HCT116 (cell line): ENCODE results near the gene NPFFR1. TPM values are rescaled to one million over a fixed set of nuclear protein-coding genes. Genes with fewer than 3 reads are reported as not detected.

ENCODE experiments used
- ATAC-seq: fragments of 200-7000 bp; cut with Tn5 transposase; 2 replicates; pipeline ENCODE4 v1.9.1; 2020; ENCODE audit warnings: mild to moderate bottlenecking, moderate library complexity
- BruUV-seq: library from RNA; stranded (reverse); fragments of 400-500 nt; replicated peaks from 2 replicates; lab custom pipeline; 2021; lab: Mats Ljungman, UMichigan
- CTCF ChIA-PET: fragments of 300-600 bp; sonication (Branson Sonifier 250); formaldehyde crosslinking; loops from one replicate; lab custom pipeline; 2021; ENCODE audit warnings: antibody characterized with exemption; lab: Charles Lee
- POLR2A ChIA-PET: fragments of 300-600, 350-600 bp; sonication (Branson Sonifier 250); formaldehyde crosslinking; loops from one replicate; lab custom pipeline; 2021; ENCODE audit warnings: antibody characterized with exemption; lab: Charles Lee
- RAD21 ChIA-PET, 2 experiments: fragments of 300-600 bp; sonication (Branson Sonifier 250); formaldehyde crosslinking; loops; one replicate each; lab custom pipeline; 2023; ENCODE audit warnings: low total read pairs in 2 of 2; ENCODE audit not compliant: uncharacterized antibody in 2 of 2, unreplicated experiment in 2 of 2, low non-redundant PET in 1 of 2; lab: Charles Lee
- DNase-seq: peaks from one replicate; pipeline ENCODE4 v3.0.0-alpha.2; 2010; ENCODE audit warnings: low read depth, low spot score
- H2AFZ ChIP-seq: fragments of 200-600 bp; shearing (Covaris generic), sonication (generic); 2 replicates; pipeline ENCODE4 v1.6.1; 2017; ENCODE audit warnings: low read depth, mixed run types, mixed read lengths, antibody characterized with exemption, low read length; ENCODE audit not compliant: poor library complexity, severe bottlenecking
- H3K27ac ChIP-seq: 2 replicates; pipeline ENCODE4 v1.5.1; 2012; ENCODE audit warnings: low read depth, low read length
- H3K27me3 ChIP-seq: fragments of 200-600 bp; sonication (generic); 2 replicates; pipeline ENCODE4 v1.6.1; 2016; ENCODE audit warnings: mixed run types, low read length, mixed read lengths; ENCODE audit not compliant: insufficient read depth
- H3K36me3 ChIP-seq, 2 experiments: fragments of 200-500 bp in 1 of 2; fragments of 200-600 bp in 1 of 2; sonication (Bioruptor generic) in 1 of 2; sonication (generic) in 1 of 2; 2 replicates each; pipeline versions ENCODE4 v1.5.1 to v1.6.1; 2014 to 2016; ENCODE audit warnings: low read length in 2 of 2, inconsistent platforms in 1 of 2, mixed read lengths in 1 of 2, mixed run types in 1 of 2; ENCODE audit not compliant: insufficient read depth in 2 of 2, control insufficient read depth in 1 of 2
- H3K4me1 ChIP-seq, 2 experiments: fragments of 200-600 bp in 1 of 2; sonication (generic) in 1 of 2; 2 replicates each; pipeline versions ENCODE4 v1.5.1 to v1.6.1; 2012 to 2017; ENCODE audit warnings: low read length in 2 of 2, inconsistent platforms in 1 of 2, mild to moderate bottlenecking in 1 of 2, mixed read lengths in 1 of 2, mixed run types in 1 of 2, moderate library complexity in 1 of 2; ENCODE audit not compliant: insufficient read depth in 2 of 2, control insufficient read depth in 1 of 2
- H3K4me2 ChIP-seq: fragments of 200-600 bp; sonication (generic); 2 replicates; pipeline ENCODE4 v1.6.1; 2017; ENCODE audit warnings: mixed run types, low read length, mixed read lengths
- H3K4me3 ChIP-seq, 2 experiments: fragments of 200-600 bp in 1 of 2; sonication (generic) in 1 of 2; replicated peaks in 1 of 2; 2 replicates each; pipeline ENCODE4 v1.5.1; 2011 to 2016; ENCODE audit warnings: low read length in 2 of 2, control low read depth in 1 of 2, low read depth in 1 of 2, mild to moderate bottlenecking in 1 of 2, mixed read lengths in 1 of 2, mixed run types in 1 of 2
- H3K79me2 ChIP-seq: fragments of 200-600 bp; sonication (generic); 2 replicates; pipeline ENCODE4 v1.6.1; 2017; ENCODE audit warnings: mild to moderate bottlenecking, mixed run types, low read length, moderate library complexity, mixed read lengths; ENCODE audit not compliant: insufficient read depth
- H3K9ac ChIP-seq: fragments of 200-600 bp; sonication (generic); 2 replicates; pipeline ENCODE4 v1.6.1; 2016; ENCODE audit warnings: low read length, mixed read lengths
- H3K9me2 ChIP-seq: fragments of 200-600 bp; sonication (generic), shearing (Covaris generic); 2 replicates; pipeline ENCODE4 v1.6.1; 2017; ENCODE audit warnings: mixed run types, mild to moderate bottlenecking, moderate library complexity; ENCODE audit not compliant: insufficient read depth
- H3K9me3 ChIP-seq, 2 experiments: fragments of 200-500 bp in 1 of 2; fragments of 200-600 bp in 1 of 2; sonication (Bioruptor generic) in 1 of 2; sonication (generic) in 1 of 2; 2 replicates each; pipeline ENCODE4 v1.6.1; 2014 to 2017; ENCODE audit warnings: low read length in 2 of 2, mixed read lengths in 2 of 2, inconsistent platforms in 1 of 2, low read depth in 1 of 2, mild to moderate bottlenecking in 1 of 2, mixed run types in 1 of 2, moderate library complexity in 1 of 2; ENCODE audit not compliant: control insufficient read depth in 1 of 2, insufficient read depth in 1 of 2
- H4K20me1 ChIP-seq: fragments of 200-600 bp; sonication (generic), shearing (Covaris generic); 2 replicates; pipeline ENCODE4 v1.6.1; 2017; ENCODE audit warnings: mixed run types, mild to moderate bottlenecking, moderate library complexity; ENCODE audit not compliant: insufficient read depth
- CTCF ChIP-seq, 3 experiments: fragments of 200-600 bp in 1 of 3; sonication (generic) in 1 of 3; IDR thresholded peaks in 2 of 3; conservative IDR thresholded peaks in 1 of 3; 2 replicates each; pipeline ENCODE4 v1.5.1; 2012 to 2017; ENCODE audit warnings: low read depth in 2 of 3, low read length in 2 of 3, antibody characterized with exemption in 1 of 3, borderline replicate concordance in 1 of 3, control low read depth in 1 of 3, mild to moderate bottlenecking in 1 of 3, mixed read lengths in 1 of 3, mixed run types in 1 of 3, moderate library complexity in 1 of 3; ENCODE audit not compliant: insufficient read depth in 1 of 3
- EGR1 ChIP-seq: IDR thresholded peaks from 2 replicates; pipeline ENCODE4 v1.6.1; 2012; ENCODE audit warnings: low read depth
- ELF1 ChIP-seq: IDR thresholded peaks from 2 replicates; pipeline ENCODE4 v1.6.1; 2012; ENCODE audit warnings: low read depth, borderline replicate concordance
- POLR2AphosphoS5 ChIP-seq: IDR thresholded peaks from 2 replicates; pipeline ENCODE4 v1.6.1; 2011; ENCODE audit warnings: mild to moderate bottlenecking, low read depth, low read length, moderate library complexity
- REST ChIP-seq: IDR thresholded peaks from 2 replicates; pipeline ENCODE4 v1.6.1; 2012; ENCODE audit warnings: low read depth
- SP1 ChIP-seq: IDR thresholded peaks from 2 replicates; pipeline ENCODE4 v1.6.1; 2012; ENCODE audit warnings: low read depth
- intact Hi-C: fragments of 100-400 bp; cut with micrococcal nuclease; formaldehyde crosslinking; loops from 2 replicates; pipeline ENCODE4 v1.10.0; 2022
- total RNA-seq: library from RNA; stranded (reverse); gene quantifications from one replicate; pipeline ENCODE4 v1.2.1, GENCODE V29; 2021; ENCODE audit not compliant: unreplicated experiment

The NPFFR1 gene
- total RNA-seq, 1 experiment from 2014 or later: 0.02 TPM

GRCh38 chr10:70300461-70300860 is 16.7 kb upstream of the NPFFR1 start (continued):
- TF ChIP-seq REST: no peak
- TF ChIP-seq POLR2AphosphoS5: no peak
- no peak for TF ChIP-seq EGR1
- no peak for TF ChIP-seq SP1

- no peaks in the 10 kb centered on the region for H3K36me3 ChIP-seq
- RAD21 ChIA-PET: no interaction called here
- no peak overlapping the region for H3K4me3 ChIP-seq
- peaks cover 14 to 25% of the 10 kb centered on the region in 2 experiments for H3K4me1 ChIP-seq
- POLR2A ChIA-PET: no interaction called here
- no peak for DNase-seq
- no peaks in the 10 kb centered on the region for H4K20me1 ChIP-seq
- CTCF ChIA-PET: interaction anchor here (1.1 kb wide), 1 partner anchor 35 kb away, joined by 3 read pairs; no protein-coding TSS in a partner anchor
- ATAC-seq: no peak
- H3K27me3 ChIP-seq: no peaks in the 10 kb centered on the region
- no peaks in the 10 kb centered on the region for H3K9me3 ChIP-seq
- H3K4me2 ChIP-seq: no peak overlapping the region
- H3K9me2 ChIP-seq: no peaks in the 10 kb centered on the region
- H3K79me2 ChIP-seq: no peaks in the 10 kb centered on the region
- TF ChIP-seq CTCF (IDR thresholded peaks at IDR 0.05 in 2 of 3, conservative IDR thresholded peaks at IDR 0.05 in 1 of 3; ENCODE audit: borderline replicate concordance in 1 of 3, insufficient read depth in 1 of 3, low read depth in 2 of 3, low read length in 2 of 3) (no peak), ELF1 (no peak), REST (no peak)
- TF ChIP-seq, all 23 proteins: peak for 0
- Histone ChIP-seq H3K9ac (no peak overlapping the region), H2AFZ (no peak overlapping the region), H3K27ac (no peak overlapping the region)
- BruUV-seq: no TSS peak
- intact Hi-C loops: no loop called here
Observed at GRCh38 chr10:70299876-70300275, 16.1 kb upstream of the NPFFR1 start.
